SK-N-SH (cell line): ENCODE results near the gene CCDC57. TPM values are rescaled to one million over a fixed set of nuclear protein-coding genes. Genes with fewer than 3 reads are reported as not detected.
A peak's percentile ranks its signal among the peaks of the same experiment; 100 is the strongest.

Experiments
- CTCF ChIA-PET: fragments of 300-600, 350-600 bp; formaldehyde crosslinking; extraction: SDS; loops from one replicate; lab custom pipeline; 2021; lab: Yijun Ruan, JAX
- POLR2A ChIA-PET: fragments of 350-600 bp; sonication (Branson Sonifier 250); formaldehyde crosslinking; extraction: SDS; loops from one replicate; lab custom pipeline; 2020; ENCODE audit warnings: antibody characterized with exemption, inconsistent platforms; lab: Yijun Ruan, JAX
- DNase-seq: peaks from one replicate; pipeline ENCODE4 v3.0.0; 2012
- H2AFZ ChIP-seq: fragments of 200-600 bp; sonication (generic); 2 replicates; pipeline ENCODE4 v1.8.1; 2016; ENCODE audit warnings: antibody characterized with exemption, mild to moderate bottlenecking, low read depth
- H3F3A ChIP-seq: fragments of 200-600 bp; sonication (generic); replicated peaks from 2 replicates; pipeline ENCODE3; 2016; ENCODE audit warnings: antibody characterized with exemption, mild to moderate bottlenecking; ENCODE audit not compliant: insufficient read depth
- H3K27ac ChIP-seq, 2 experiments: fragments of 200-500 bp in 1 of 2; fragments of 200-600 bp in 1 of 2; sonication (Bioruptor generic) in 1 of 2; sonication (generic), shearing (Covaris generic) in 1 of 2; 2 replicates each; pipeline versions ENCODE4 v1.5.1 to v1.6.1; 2014 to 2016; ENCODE audit warnings: low read depth in 2 of 2, inconsistent platforms in 1 of 2, low read length in 1 of 2, mild to moderate bottlenecking in 1 of 2, mixed read lengths in 1 of 2
- H3K27me3 ChIP-seq: fragments of 200-600 bp; sonication (generic), shearing (Covaris generic); 2 replicates; pipeline ENCODE4 v1.6.1; 2016; ENCODE audit warnings: mixed run types; ENCODE audit not compliant: insufficient read depth
- H3K36me3 ChIP-seq, 2 experiments: fragments of 200-500 bp in 1 of 2; fragments of 200-600 bp in 1 of 2; sonication (Bioruptor generic) in 1 of 2; sonication (generic) in 1 of 2; replicated peaks in 1 of 2; 2 replicates each; pipeline versions ENCODE3 to v1.5.1; 2014 to 2016; ENCODE audit warnings: low read length in 1 of 2, mild to moderate bottlenecking in 1 of 2; ENCODE audit not compliant: insufficient read depth in 2 of 2, control insufficient read depth in 1 of 2
- H3K4me1 ChIP-seq, 2 experiments: fragments of 200-500 bp in 1 of 2; fragments of 200-600 bp in 1 of 2; sonication (Bioruptor generic) in 1 of 2; sonication (generic), shearing (Covaris generic) in 1 of 2; 2 replicates each; pipeline versions ENCODE4 v1.5.1 to v1.6.1; 2014 to 2016; ENCODE audit warnings: low read depth in 1 of 2, low read length in 1 of 2, mixed run types in 1 of 2; ENCODE audit not compliant: insufficient read depth in 2 of 2, control insufficient read depth in 1 of 2
- H3K4me2 ChIP-seq: fragments of 200-600 bp; sonication (generic), shearing (Covaris generic); 2 replicates; pipeline ENCODE4 v1.6.1; 2017; ENCODE audit warnings: mixed run types
- H3K4me3 ChIP-seq, 2 experiments: fragments of 200-500 bp in 1 of 2; fragments of 200-600 bp in 1 of 2; sonication (Bioruptor generic) in 1 of 2; sonication (generic), shearing (Covaris generic) in 1 of 2; 2 replicates each; pipeline versions ENCODE4 v1.5.1 to v1.8.1; 2014 to 2016; ENCODE audit warnings: low read depth in 2 of 2, inconsistent platforms in 1 of 2, low read length in 1 of 2, mild to moderate bottlenecking in 1 of 2, mixed read lengths in 1 of 2, moderate library complexity in 1 of 2
- H3K79me2 ChIP-seq: fragments of 200-600 bp; sonication (generic); 2 replicates; pipeline ENCODE4 v1.8.1; 2017; ENCODE audit warnings: mild to moderate bottlenecking; ENCODE audit not compliant: insufficient read depth
- H3K9ac ChIP-seq: fragments of 200-600 bp; sonication (generic); 2 replicates; pipeline ENCODE4 v1.6.1; 2017; ENCODE audit warnings: mixed run types
- H3K9me2 ChIP-seq: fragments of 200-600 bp; sonication (generic); 2 replicates; pipeline ENCODE4 v1.6.1; 2017; ENCODE audit warnings: mixed run types
- H3K9me3 ChIP-seq: fragments of 200-600 bp; sonication (generic); 2 replicates; pipeline ENCODE4 v1.6.1; 2017; ENCODE audit warnings: mixed run types, mild to moderate bottlenecking, moderate library complexity
- H4K20me1 ChIP-seq: fragments of 200-600 bp; sonication (generic); 2 replicates; pipeline ENCODE4 v1.6.1; 2017; ENCODE audit warnings: mild to moderate bottlenecking, mixed run types; ENCODE audit not compliant: insufficient read depth
- CHD2 ChIP-seq: fragments of 150-350 bp; IDR thresholded peaks from 2 replicates; pipeline ENCODE4 v1.6.1; 2018; ENCODE audit warnings: low read length; ENCODE audit not compliant: partially characterized antibody
- GABPA ChIP-seq: IDR thresholded peaks from 2 replicates; pipeline ENCODE4 v1.4.0; 2012; ENCODE audit warnings: low read depth, mild to moderate bottlenecking
- MAX ChIP-seq: IDR thresholded peaks from 2 replicates; pipeline ENCODE4 v1.4.0; 2012; ENCODE audit warnings: low read depth
- MXI1 ChIP-seq: IDR thresholded peaks from 2 replicates; pipeline ENCODE4 v1.6.1; 2012; ENCODE audit warnings: mild to moderate bottlenecking, low read depth, low read length, improper control_type of control experiment
- NRF1 ChIP-seq: IDR thresholded peaks from 2 replicates; pipeline ENCODE4 v1.6.1; 2012; ENCODE audit warnings: low read depth, mild to moderate bottlenecking, low read length
- REST ChIP-seq: IDR thresholded peaks from 2 replicates; pipeline ENCODE4 v1.6.1; 2012; ENCODE audit warnings: mild to moderate bottlenecking, low read depth, low read length, moderate library complexity
- SIN3A ChIP-seq: IDR thresholded peaks from 2 replicates; pipeline ENCODE4 v1.6.1; 2012; ENCODE audit warnings: low read depth, mild to moderate bottlenecking, low read length, moderate library complexity, borderline replicate concordance
- TAF1 ChIP-seq: IDR thresholded peaks from 2 replicates; pipeline ENCODE4 v1.6.1; 2012; ENCODE audit warnings: low read depth, mild to moderate bottlenecking, low read length, moderate library complexity, borderline replicate concordance
- YY1 ChIP-seq: IDR thresholded peaks from 2 replicates; pipeline ENCODE4 v1.4.0; 2012; ENCODE audit warnings: low read depth, mild to moderate bottlenecking
- WGBS: methylation state at CpG from one replicate; pipeline ENCODE4 v1.1.6; 2017; ENCODE audit warnings: low lambda C conversion rate; 5-methylcytosine and 5-hydroxymethylcytosine counted together
- polyA plus RNA-seq, 3 experiments: library from polyadenylated mRNA; depleted of rRNA; stranded (reverse); fragments of >200 nt; gene quantifications; 2 replicates each; pipeline ENCODE4 v1.2.3, GENCODE V29; 2012

CCDC57 gene
- polyA plus RNA-seq, 1 of the 3 experiments (the other 2 are of a cell fraction): 68.6 TPM

DNA sequence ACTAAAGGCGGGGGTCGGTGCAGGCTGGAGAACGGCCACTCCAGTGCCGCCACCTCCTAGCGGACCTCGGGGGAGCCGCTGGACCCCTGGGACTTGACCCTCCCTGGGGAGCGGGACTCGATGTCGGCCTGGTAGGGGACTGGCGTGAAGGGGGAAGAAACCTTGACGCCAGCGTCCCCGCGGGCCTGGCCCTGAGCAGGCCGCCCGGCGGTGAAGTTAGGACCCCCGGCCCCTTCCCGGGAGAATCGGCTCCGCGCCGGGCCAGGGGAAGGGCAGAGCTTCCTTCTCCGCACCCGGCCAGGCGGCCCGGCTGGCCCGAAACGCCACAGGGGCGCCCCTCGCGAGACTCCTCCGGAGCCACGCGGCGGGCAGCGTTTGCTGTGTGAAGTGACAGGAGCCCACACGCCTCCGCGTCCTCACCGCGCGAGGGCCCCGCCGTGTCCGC is 147.4 kb downstream of the CCDC57 start:
- POLR2A ChIA-PET: interaction anchor here (0.6 to 1.0 kb wide), 3 partner anchors 13 to 34 kb away, joined by 3 read pairs; partner anchors contain the start of gene DCXR
- 2% methylated on average over 18 of the region's 47 CpGs for WGBS

More for the DNA sequence above, 147.4 kb downstream of the CCDC57 start:
- TF ChIP-seq MAX: peak; percentile 38; the same call in 1 of the 2 replicates
- TF ChIP-seq TAF1: no peak
- no peak for TF ChIP-seq REST
- TF ChIP-seq GABPA: no peak
- TF ChIP-seq MXI1: peak; percentile 90
- no peak for TF ChIP-seq NRF1
- TF ChIP-seq SIN3A: 0 out of 2 replicates have a peak, but pooled peaks have one; percentile 56
- no peak for TF ChIP-seq YY1
- peak; percentile 71 for TF ChIP-seq CHD2
- Histone ChIP-seq H3K36me3 (peaks cover 12 to 39% of the 10 kb centered on the region in 2 experiments), H3K4me3 (peak overlapping the region; percentile 81 to 95), H2AFZ (no peak overlapping the region), H3K9ac (peak overlapping the region; percentile 89), H3F3A (peaks cover 12% of the 10 kb centered on the region), H3K79me2 (peaks cover 26% of the 10 kb centered on the region), H3K9me2 (no peaks in the 10 kb centered on the region), H3K27ac (peak overlapping the region in 1 of 2 experiments; percentile 24; a peak in 1 of 4 replicates), H3K9me3 (no peaks in the 10 kb centered on the region), H3K4me1 (peaks cover 12 to 21% of the 10 kb centered on the region in 2 experiments; a peak in 2 of 4 replicates), H3K4me2 (peak overlapping the region; percentile 100), H3K27me3 (no peaks in the 10 kb centered on the region), H4K20me1 (no peaks in the 10 kb centered on the region)
- DNase-seq: no peak
- CTCF ChIA-PET: interaction anchor here (0.7 to 8.0 kb wide), 7 partner anchors 9 to 90 kb away, joined by 3 to 47 read pairs (median 4); partner anchors contain the start of genes DCXR, GPS1, RAC3 and RFNG
